Fibroblast of lung (primary cell): ENCODE results near the gene POTEJ.
"Not testable (repeated sequence)": the region's sequence is repeated elsewhere in the genome, so short reads cannot be mapped to it uniquely, and the experiment has no call there.

Experiments
- CTCF ChIP-seq, 2 donors: IDR thresholded peaks in 1 of 2; conservative IDR thresholded peaks in 1 of 2; 1 replicate in 1 of 2; 2 replicates in 1 of 2; pipeline ENCODE4 v1.5.1; 2011 to 2012; ENCODE audit warnings: low read length in 2 of 2, control low read depth in 1 of 2, inconsistent platforms in 1 of 2, low read depth in 1 of 2, mild to moderate bottlenecking in 1 of 2
- EZH2 ChIP-seq: IDR thresholded peaks from 2 replicates; pipeline ENCODE4 v1.5.1; 2012; ENCODE audit warnings: low read length, control low read depth, mild to moderate bottlenecking; ENCODE audit errors: missing control alignments

- not testable (repeated sequence) for TF ChIP-seq CTCF (conservative IDR thresholded peaks at IDR 0.05 in 1 of 2, IDR thresholded peaks at IDR 0.05 in 1 of 2; ENCODE audit: low read depth in 1 of 2, low read length in 2 of 2); EZH2
Observed at GRCh38 chr2:130581491-130581890, 29.7 kb upstream of the POTEJ start.
